Uterus (tissue), 2 donors: ENCODE measurements around the gene FER.

Experiments used
- CTCF ChIP-seq, 4 experiments: fragments of 200-600 bp in 2 of 4; fragments of 450-650 bp in 2 of 4; sonication (generic) in 2 of 4; IDR thresholded peaks; one replicate each; pipeline ENCODE4 v1.5.1; 2016 to 2019; ENCODE audit warnings: antibody characterized with exemption in 4 of 4, mild to moderate bottlenecking in 2 of 4, moderate library complexity in 1 of 4
- POLR2A ChIP-seq, 2 donors: fragments of 450-650 bp; IDR thresholded peaks; one replicate each; pipeline ENCODE4 v1.6.1; 2016; ENCODE audit warnings: antibody characterized with exemption in 2 of 2, mild to moderate bottlenecking in 1 of 2, moderate library complexity in 1 of 2

GRCh38 chr5:108739376-108739775 is 8.3 kb upstream of the FER start:
- TF ChIP-seq CTCF (IDR thresholded peaks at IDR 0.05) (no peak), POLR2A (IDR thresholded peaks at IDR 0.05) (no peak)
